Measurements from ENCODE around the gene LHPP.

LHPP gene

GRCh38 chr10:124624466-124624865 lies 162.8 kb downstream of the LHPP start:
- H3K4me1 ChIP-seq (ENCODE audit: insufficient read depth, insufficient read length) = peaks cover 23% of the 10 kb centered on the region
- H3K4me3 ChIP-seq (ENCODE audit: insufficient read length, low read depth) = no peak overlapping the region
- H3K27me3 ChIP-seq (ENCODE audit: insufficient read depth, insufficient read length) = no peaks in the 10 kb centered on the region
- peaks cover 6% of the 10 kb centered on the region for H3K36me3 ChIP-seq (ENCODE audit: insufficient read depth, insufficient read length, low read length)
- no peaks in the 10 kb centered on the region for H3K9me3 ChIP-seq (ENCODE audit: insufficient read depth, low read length)
- DNase-seq (ENCODE audit: low read depth, low spot score) = no peak
- TF ChIP-seq SUZ12 (IDR thresholded peaks at IDR 0.05; ENCODE audit: extremely low read depth, insufficient read depth, insufficient read length) = no peak
- no peak for TF ChIP-seq ZNF274 (IDR thresholded peaks at IDR 0.05; ENCODE audit: low read depth, low read length)
- no peak for TF ChIP-seq YY1 (IDR thresholded peaks at IDR 0.05; ENCODE audit: insufficient read depth, insufficient read length)
- no peak overlapping the region for H3K9ac ChIP-seq (ENCODE audit: insufficient read length, low read depth)

- no peak overlapping the region for H3K4me3 ChIP-seq (ENCODE audit: insufficient read length, low read depth)
- peaks cover 20% of the 10 kb centered on the region for H3K4me1 ChIP-seq (ENCODE audit: insufficient read depth, insufficient read length)
- DNase-seq (ENCODE audit: low read depth, low spot score) = no peak
- TF ChIP-seq ZNF274 (IDR thresholded peaks at IDR 0.05; ENCODE audit: low read depth, low read length) = no peak
- TF ChIP-seq SUZ12 (IDR thresholded peaks at IDR 0.05; ENCODE audit: extremely low read depth, insufficient read depth, insufficient read length) = no peak
- TF ChIP-seq YY1 (IDR thresholded peaks at IDR 0.05; ENCODE audit: insufficient read depth, insufficient read length) = no peak
- H3K9ac ChIP-seq (ENCODE audit: insufficient read length, low read depth) = no peak overlapping the region
- H3K27me3 ChIP-seq (ENCODE audit: insufficient read depth, insufficient read length) = no peaks in the 10 kb centered on the region
- no peaks in the 10 kb centered on the region for H3K9me3 ChIP-seq (ENCODE audit: insufficient read depth, low read length)
- H3K36me3 ChIP-seq (ENCODE audit: insufficient read depth, insufficient read length, low read length) = peaks cover 6% of the 10 kb centered on the region
These were observed 163.3 kb downstream of the LHPP start for GRCh38 chr10:124624895-124625294.

GRCh38 chr10:124625831-124626238 lies 164.2 kb downstream of the LHPP start:
- H3K9me3 ChIP-seq (ENCODE audit: insufficient read depth, low read length) = no peaks in the 10 kb centered on the region
- peaks cover 20% of the 10 kb centered on the region for H3K4me1 ChIP-seq (ENCODE audit: insufficient read depth, insufficient read length)
- H3K36me3 ChIP-seq (ENCODE audit: insufficient read depth, insufficient read length, low read length) = peaks cover 6% of the 10 kb centered on the region
- no peak for TF ChIP-seq ZNF274 (IDR thresholded peaks at IDR 0.05; ENCODE audit: low read depth, low read length)
- TF ChIP-seq YY1 (IDR thresholded peaks at IDR 0.05; ENCODE audit: insufficient read depth, insufficient read length) = no peak
- no peak for TF ChIP-seq SUZ12 (IDR thresholded peaks at IDR 0.05; ENCODE audit: extremely low read depth, insufficient read depth, insufficient read length)
- no peaks in the 10 kb centered on the region for H3K27me3 ChIP-seq (ENCODE audit: insufficient read depth, insufficient read length)
- no peak for DNase-seq (ENCODE audit: low read depth, low spot score)
- no peak overlapping the region for H3K9ac ChIP-seq (ENCODE audit: insufficient read length, low read depth)
- H3K4me3 ChIP-seq (ENCODE audit: insufficient read length, low read depth) = no peak overlapping the region

GRCh38 chr10:124626759-124627380 lies 165.2 kb downstream of the LHPP start:
- Histone ChIP-seq H3K4me1 (ENCODE audit: insufficient read depth, insufficient read length) (peaks cover 20% of the 10 kb centered on the region), H3K9me3 (ENCODE audit: insufficient read depth, low read length) (no peaks in the 10 kb centered on the region), H3K9ac (ENCODE audit: insufficient read length, low read depth) (no peak overlapping the region), H3K36me3 (ENCODE audit: insufficient read depth, insufficient read length, low read length) (peaks cover 5% of the 10 kb centered on the region), H3K27me3 (ENCODE audit: insufficient read depth, insufficient read length) (no peaks in the 10 kb centered on the region), H3K4me3 (ENCODE audit: insufficient read length, low read depth) (no peak overlapping the region)
- no peak for DNase-seq (ENCODE audit: low read depth, low spot score)
- TF ChIP-seq ZNF274 (IDR thresholded peaks at IDR 0.05; ENCODE audit: low read depth, low read length) (no peak), SUZ12 (IDR thresholded peaks at IDR 0.05; ENCODE audit: extremely low read depth, insufficient read depth, insufficient read length) (no peak), YY1 (IDR thresholded peaks at IDR 0.05; ENCODE audit: insufficient read depth, insufficient read length) (no peak)

- Histone ChIP-seq H3K4me1 (ENCODE audit: insufficient read depth, insufficient read length) (peaks cover 24% of the 10 kb centered on the region), H3K4me3 (ENCODE audit: insufficient read length, low read depth) (no peak overlapping the region), H3K27me3 (ENCODE audit: insufficient read depth, insufficient read length) (no peaks in the 10 kb centered on the region), H3K9ac (ENCODE audit: insufficient read length, low read depth) (no peak overlapping the region), H3K9me3 (ENCODE audit: insufficient read depth, low read length) (no peaks in the 10 kb centered on the region), H3K36me3 (ENCODE audit: insufficient read depth, insufficient read length, low read length) (no peaks in the 10 kb centered on the region)
- TF ChIP-seq ZNF274 (IDR thresholded peaks at IDR 0.05; ENCODE audit: low read depth, low read length) (no peak), YY1 (IDR thresholded peaks at IDR 0.05; ENCODE audit: insufficient read depth, insufficient read length) (no peak), SUZ12 (IDR thresholded peaks at IDR 0.05; ENCODE audit: extremely low read depth, insufficient read depth, insufficient read length) (no peak)
- DNase-seq (ENCODE audit: low read depth, low spot score) = no peak
These were observed 166.4 kb downstream of the LHPP start for GRCh38 chr10:124627866-124628675.

- DNase-seq (ENCODE audit: low read depth, low spot score) = no peak
- Histone ChIP-seq H3K36me3 (ENCODE audit: insufficient read depth, insufficient read length, low read length) (no peaks in the 10 kb centered on the region), H3K4me3 (ENCODE audit: insufficient read length, low read depth) (no peak overlapping the region), H3K27me3 (ENCODE audit: insufficient read depth, insufficient read length) (no peaks in the 10 kb centered on the region), H3K4me1 (ENCODE audit: insufficient read depth, insufficient read length) (peaks cover 24% of the 10 kb centered on the region), H3K9me3 (ENCODE audit: insufficient read depth, low read length) (no peaks in the 10 kb centered on the region), H3K9ac (ENCODE audit: insufficient read length, low read depth) (no peak overlapping the region)
- no peak for TF ChIP-seq ZNF274 (IDR thresholded peaks at IDR 0.05; ENCODE audit: low read depth, low read length)
- TF ChIP-seq YY1 (IDR thresholded peaks at IDR 0.05; ENCODE audit: insufficient read depth, insufficient read length) = no peak
- no peak for TF ChIP-seq SUZ12 (IDR thresholded peaks at IDR 0.05; ENCODE audit: extremely low read depth, insufficient read depth, insufficient read length)
These were observed 167.0 kb downstream of the LHPP start for GRCh38 chr10:124628676-124629021.

GRCh38 chr10:124629415-124629814 lies 167.8 kb downstream of the LHPP start:
- H3K9me3 ChIP-seq (ENCODE audit: insufficient read depth, low read length) = no peaks in the 10 kb centered on the region
- H3K27me3 ChIP-seq (ENCODE audit: insufficient read depth, insufficient read length) = no peaks in the 10 kb centered on the region
- no peak overlapping the region for H3K4me3 ChIP-seq (ENCODE audit: insufficient read length, low read depth)
- no peak overlapping the region for H3K9ac ChIP-seq (ENCODE audit: insufficient read length, low read depth)
- peaks cover 24% of the 10 kb centered on the region for H3K4me1 ChIP-seq (ENCODE audit: insufficient read depth, insufficient read length)
- TF ChIP-seq YY1 (IDR thresholded peaks at IDR 0.05; ENCODE audit: insufficient read depth, insufficient read length) (no peak), SUZ12 (IDR thresholded peaks at IDR 0.05; ENCODE audit: extremely low read depth, insufficient read depth, insufficient read length) (no peak), ZNF274 (IDR thresholded peaks at IDR 0.05; ENCODE audit: low read depth, low read length) (no peak)
- H3K36me3 ChIP-seq (ENCODE audit: insufficient read depth, insufficient read length, low read length) = no peaks in the 10 kb centered on the region
- no peak for DNase-seq (ENCODE audit: low read depth, low spot score)
